Keratinocyte (primary cell): Measurements from ENCODE around the gene SSTR3.

Experiments
- CTCF ChIP-seq, 3 experiments: IDR thresholded peaks in 1 of 3; conservative IDR thresholded peaks in 1 of 3; optimal IDR thresholded peaks in 1 of 3; 2 replicates in 2 of 3; 3 replicates in 1 of 3; pipeline versions ENCODE3 to v1.5.1; 2011; ENCODE audit warnings: low read length in 3 of 3, mild to moderate bottlenecking in 3 of 3, moderate library complexity in 2 of 3, control low read depth in 1 of 3, inconsistent platforms in 1 of 3; ENCODE audit not compliant: insufficient read depth in 2 of 3; ENCODE audit errors: extremely low read depth in 1 of 3
- EZH2 ChIP-seq: IDR thresholded peaks from one replicate; pipeline ENCODE4 v1.6.1; 2012; ENCODE audit warnings: inconsistent platforms, mild to moderate bottlenecking, low read length, moderate library complexity

- TF ChIP-seq EZH2 (no peak), CTCF (optimal IDR thresholded peaks at IDR 0.05 in 1 of 3, IDR thresholded peaks at IDR 0.05 in 1 of 3, conservative IDR thresholded peaks at IDR 0.05 in 1 of 3; ENCODE audit: extremely low read depth in 1 of 3, insufficient read depth in 2 of 3, low read length in 3 of 3) (no peak)
Measured at GRCh38 chr22:37196539-37197450, 15.5 kb downstream of the SSTR3 start.
